Sigmoid colon (tissue), 7 donors: ENCODE data around the gene SLC4A1. TPM values are rescaled to one million over a fixed set of nuclear protein-coding genes. Genes with fewer than 3 reads are reported as not detected.

ENCODE experiments used
- DNase-seq: peaks from one replicate; pipeline ENCODE4 v3.0.0-alpha.2; 2019
- H3K27ac ChIP-seq, 4 donors: fragments of 200-600 bp; sonication (generic); one replicate each; pipeline ENCODE4 v1.5.1; 2016 to 2019; ENCODE audit warnings: mild to moderate bottlenecking in 1 of 4
- H3K27me3 ChIP-seq, 3 donors: fragments of 200-600 bp; sonication (generic); one replicate each; pipeline ENCODE4 v1.5.1; 2019; ENCODE audit warnings: mild to moderate bottlenecking in 1 of 3
- H3K36me3 ChIP-seq, 4 donors: fragments of 200-600 bp; sonication (generic); one replicate each; pipeline ENCODE4 v1.5.1; 2016 to 2019
- H3K4me1 ChIP-seq, 4 donors: fragments of 200-600 bp; sonication (generic); one replicate each; pipeline ENCODE4 v1.5.1; 2017 to 2019
- H3K4me3 ChIP-seq, 4 donors: fragments of 200-600 bp; sonication (generic); one replicate each; pipeline ENCODE4 v1.5.1; 2017 to 2019; ENCODE audit warnings: mild to moderate bottlenecking in 2 of 4, moderate library complexity in 1 of 4
- H3K9me3 ChIP-seq, 4 donors: fragments of 200-600 bp in 3 of 4; sonication (generic) in 3 of 4; one replicate each; pipeline versions ENCODE4 v1.5.1 to v1.6.1; 2013 to 2019
- EP300 ChIP-seq, 4 donors: sonication (generic); formaldehyde crosslinking; IDR thresholded peaks; one replicate each; pipeline ENCODE4 v1.6.1; 2017; ENCODE audit warnings: antibody characterized with exemption in 4 of 4
- POLR2A ChIP-seq, 2 donors: fragments of 450-650 bp; IDR thresholded peaks; one replicate each; pipeline ENCODE4 v1.6.1; 2016; ENCODE audit warnings: antibody characterized with exemption in 2 of 2, mild to moderate bottlenecking in 2 of 2, moderate library complexity in 2 of 2
- POLR2AphosphoS5 ChIP-seq, 4 donors: sonication (generic); formaldehyde crosslinking; IDR thresholded peaks; one replicate each; pipeline ENCODE4 v1.6.1; 2017; ENCODE audit warnings: antibody characterized with exemption in 4 of 4
- WGBS, 2 donors: extraction: QIAGEN DNeasy Blood & Tissue Kit; methylation state at CpG; one replicate each; pipeline ENCODE4 v1.1.7; 2013; 5-methylcytosine and 5-hydroxymethylcytosine counted together
- intact Hi-C: fragments of 100-400 bp; cut with DNase I; formaldehyde crosslinking; loops from one replicate; pipeline ENCODE4 v1.15.1; 2023
- polyA plus RNA-seq, 3 donors: library from polyadenylated mRNA; stranded (reverse); fragments of 200-250 nt; gene quantifications; one replicate each; pipeline ENCODE4 v1.2.3, GENCODE V29; 2013
- total RNA-seq, 4 donors: library from RNA; depleted of rRNA; stranded (reverse); fragments of >200 nt; gene quantifications; one replicate each; pipeline ENCODE4 v1.1.0, GENCODE V29; 2016
- TF ChIP-seq, protein P1 (sequence below), 4 experiments: fragments of 450-650 bp in 3 of 4; fragments of 200-600 bp in 1 of 4; IDR thresholded peaks; one replicate each; pipeline ENCODE4 v1.5.1; 2016 to 2019; ENCODE audit warnings: antibody characterized with exemption in 4 of 4, mild to moderate bottlenecking in 3 of 4, moderate library complexity in 2 of 4
- donor health status: healthy with polysubstance abuse.
- donor health status: Bipolar disorder and iron deficiency.
- donor health status: healthy.

The SLC4A1 gene
- total and polyA plus RNA-seq, 7 donors: under 0.01 to 0.23 TPM; not detected in 5

DNA sequence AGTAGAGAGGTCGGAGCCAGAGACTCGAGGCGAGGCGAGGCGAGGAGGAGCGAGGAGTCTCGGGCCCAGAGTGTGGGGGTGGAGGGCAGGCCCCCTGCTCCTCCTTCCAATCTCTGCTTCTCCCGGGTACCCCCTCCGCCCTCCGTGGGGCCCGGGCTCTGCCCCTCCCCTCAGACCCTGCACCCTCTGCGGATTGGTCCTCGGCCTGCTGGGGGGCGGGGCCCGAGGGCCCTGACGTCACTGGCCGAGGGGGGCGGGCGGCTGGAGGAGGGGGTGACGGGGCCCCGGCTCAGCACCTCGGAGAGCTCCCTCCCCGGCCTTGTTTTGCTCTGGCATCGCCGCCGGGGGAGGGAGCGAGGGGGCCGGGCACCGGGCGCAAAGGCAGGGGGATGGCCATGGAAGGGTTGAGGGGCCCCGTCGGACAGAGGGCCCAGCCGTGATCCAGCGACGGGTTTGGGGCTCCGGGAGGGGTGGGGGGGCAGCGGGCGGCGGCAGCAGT, 40.4 kb upstream of the SLC4A1 start, which contains the start of gene RUNDC3A:
TSS of gene RUNDC3A (plus strand) at position 282 of the 499 bp plus-strand sequence. CDS start 232 bp downstream, outside the sequence.
- TF ChIP-seq, protein P1, sequence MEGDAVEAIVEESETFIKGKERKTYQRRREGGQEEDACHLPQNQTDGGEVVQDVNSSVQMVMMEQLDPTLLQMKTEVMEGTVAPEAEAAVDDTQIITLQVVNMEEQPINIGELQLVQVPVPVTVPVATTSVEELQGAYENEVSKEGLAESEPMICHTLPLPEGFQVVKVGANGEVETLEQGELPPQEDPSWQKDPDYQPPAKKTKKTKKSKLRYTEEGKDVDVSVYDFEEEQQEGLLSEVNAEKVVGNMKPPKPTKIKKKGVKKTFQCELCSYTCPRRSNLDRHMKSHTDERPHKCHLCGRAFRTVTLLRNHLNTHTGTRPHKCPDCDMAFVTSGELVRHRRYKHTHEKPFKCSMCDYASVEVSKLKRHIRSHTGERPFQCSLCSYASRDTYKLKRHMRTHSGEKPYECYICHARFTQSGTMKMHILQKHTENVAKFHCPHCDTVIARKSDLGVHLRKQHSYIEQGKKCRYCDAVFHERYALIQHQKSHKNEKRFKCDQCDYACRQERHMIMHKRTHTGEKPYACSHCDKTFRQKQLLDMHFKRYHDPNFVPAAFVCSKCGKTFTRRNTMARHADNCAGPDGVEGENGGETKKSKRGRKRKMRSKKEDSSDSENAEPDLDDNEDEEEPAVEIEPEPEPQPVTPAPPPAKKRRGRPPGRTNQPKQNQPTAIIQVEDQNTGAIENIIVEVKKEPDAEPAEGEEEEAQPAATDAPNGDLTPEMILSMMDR (IDR thresholded peaks at IDR 0.05): no peak
- TF ChIP-seq EP300 (IDR thresholded peaks at IDR 0.05): no peak
- peak in 2 of 4 donors; percentile 18 to 23 for TF ChIP-seq POLR2AphosphoS5 (IDR thresholded peaks at IDR 0.05)
- no peak for TF ChIP-seq POLR2A (IDR thresholded peaks at IDR 0.05)
- H3K27me3 ChIP-seq: peaks cover 0 to 10% (median 7%) of the 10 kb centered on the region in 3 donors
- intact Hi-C loops: loop anchor here (1.0 to 5.0 kb wide), 3 partner anchors 16 to 86 kb away; partner anchors contain the start of genes GRN and SLC25A39
- H3K4me3 ChIP-seq: peak within 1 kb of the TSS; percentile 17 to 55 (median 44)
- H3K9me3 ChIP-seq: no peaks in the 10 kb centered on the region
- peak within 1 kb of the TSS; percentile 68 to 87 (median 78) for H3K27ac ChIP-seq
- WGBS, 2 donors: 1% methylated on average over 39 of the region's 39 CpGs
- no peaks in the 10 kb centered on the region for H3K36me3 ChIP-seq
- H3K4me1 ChIP-seq: peaks cover 0 to 21% (median 19%) of the 10 kb centered on the region in 4 donors
- peak; percentile 91 for DNase-seq

GRCh38 chr17:44307387-44308186, 39.7 kb upstream of the SLC4A1 start:
- WGBS, 2 donors: 3 to 4% methylated on average over 26 of the region's 26 CpGs

DNA sequence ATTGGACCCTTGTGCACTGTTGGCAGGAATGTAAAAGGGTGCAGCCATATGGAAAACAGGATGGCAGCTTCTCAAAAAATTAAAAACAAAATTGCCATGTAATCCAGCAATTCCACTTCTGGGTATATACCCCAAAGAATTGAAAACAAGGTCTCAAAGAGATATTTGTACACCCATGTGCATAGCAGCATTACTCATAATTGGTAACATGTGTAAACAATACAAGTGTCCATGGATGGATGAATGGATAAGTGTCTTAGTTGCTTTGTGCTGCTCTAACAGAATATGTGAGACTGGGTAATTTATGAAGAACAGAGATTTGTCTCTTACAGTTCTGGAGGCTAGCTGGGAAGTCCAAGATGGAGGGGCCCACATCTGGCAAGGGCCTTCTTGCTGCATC, 36.7 kb upstream of the SLC4A1 start:
- intact Hi-C loops: loop anchor here (5.0 kb wide), 1 partner anchor 43 kb away; the partner anchor contains the start of gene GRN
- Histone ChIP-seq H3K27ac (no peak overlapping the region), H3K4me3 (no peak overlapping the region), H3K4me1 (peaks cover 0 to 21% (median 19%) of the 10 kb centered on the region in 4 donors), H3K9me3 (no peaks in the 10 kb centered on the region), H3K36me3 (no peaks in the 10 kb centered on the region), H3K27me3 (peaks cover 0 to 5% (median 4%) of the 10 kb centered on the region in 3 donors)
- TF ChIP-seq POLR2A (IDR thresholded peaks at IDR 0.05): no peak
- TF ChIP-seq POLR2AphosphoS5 (IDR thresholded peaks at IDR 0.05): no peak
- TF ChIP-seq EP300 (IDR thresholded peaks at IDR 0.05): no peak
- TF ChIP-seq, protein P1 (IDR thresholded peaks at IDR 0.05): no peak
- DNase-seq: no peak

More at GRCh38 chr17:44307387-44308186, 39.7 kb upstream of the SLC4A1 start:
- peak in 1 of 4 donors; percentile 26 for TF ChIP-seq POLR2AphosphoS5 (IDR thresholded peaks at IDR 0.05)
- TF ChIP-seq, protein P1 (IDR thresholded peaks at IDR 0.05): no peak
- H3K27me3 ChIP-seq: peaks cover 0 to 5% (median 2%) of the 10 kb centered on the region in 3 donors
- peak overlapping the region; percentile 17 to 55 (median 44) for H3K4me3 ChIP-seq
- peaks cover 0 to 21% (median 19%) of the 10 kb centered on the region in 4 donors for H3K4me1 ChIP-seq
- no peaks in the 10 kb centered on the region for H3K9me3 ChIP-seq
- peak overlapping the region; percentile 68 to 87 (median 78) for H3K27ac ChIP-seq
- intact Hi-C loops: loop anchor here (1.0 to 5.0 kb wide), 3 partner anchors 17 to 85 kb away; partner anchors contain the start of genes GRN and SLC25A39
- no peaks in the 10 kb centered on the region for H3K36me3 ChIP-seq
- DNase-seq: peak; percentile 85

DNA sequence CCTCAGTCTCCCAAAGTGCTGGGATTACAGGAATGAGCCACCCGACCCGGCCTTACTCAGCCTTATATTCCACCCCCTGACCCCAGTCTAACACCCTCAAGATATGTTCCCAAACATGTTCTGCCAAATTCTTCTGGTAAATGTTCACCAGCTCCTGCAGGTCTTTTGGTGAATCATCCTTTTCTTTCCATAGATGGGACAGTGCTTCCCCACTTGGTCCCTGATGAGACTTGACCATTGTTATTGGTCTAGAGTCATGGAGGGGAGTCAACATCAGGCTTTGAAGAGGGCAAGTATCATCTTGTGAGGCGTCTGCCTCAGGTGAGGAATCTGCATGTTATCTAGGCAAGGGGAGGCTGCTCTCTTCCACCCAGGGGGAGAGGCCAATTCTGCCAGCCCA, 30.0 kb upstream of the SLC4A1 start:
- 81 to 88% methylated on average over 3 of the region's 3 CpGs for WGBS, 2 donors
- DNase-seq: no peak
- H3K4me3 ChIP-seq: no peak overlapping the region
- TF ChIP-seq POLR2AphosphoS5 (IDR thresholded peaks at IDR 0.05): no peak
- TF ChIP-seq, protein P1 (IDR thresholded peaks at IDR 0.05): no peak
- no peak for TF ChIP-seq EP300 (IDR thresholded peaks at IDR 0.05)
- TF ChIP-seq POLR2A (IDR thresholded peaks at IDR 0.05): no peak
- H3K27me3 ChIP-seq: peaks cover 0 to 13% (median 5%) of the 10 kb centered on the region in 3 donors
- H3K36me3 ChIP-seq: no peaks in the 10 kb centered on the region
- intact Hi-C loops: no loop called here
- H3K27ac ChIP-seq: no peak overlapping the region
- no peaks in the 10 kb centered on the region for H3K4me1 ChIP-seq
- no peaks in the 10 kb centered on the region for H3K9me3 ChIP-seq
